Astrocyte of the cerebellum (primary cell): ENCODE measurements around the gene MON1A.

Experiments
- DNase-seq: peaks from one replicate; pipeline ENCODE4 v3.0.0-alpha.2; 2011; ENCODE audit warnings: low read depth
- H3K4me3 ChIP-seq: 2 replicates; pipeline ENCODE4 v1.5.1; 2011; ENCODE audit warnings: mild to moderate bottlenecking, low read depth, low read length, moderate library complexity
- CTCF ChIP-seq: IDR thresholded peaks from 2 replicates; pipeline ENCODE4 v1.5.1; 2012; ENCODE audit warnings: low read length, low read depth, moderate library complexity, mild to moderate bottlenecking; ENCODE audit errors: missing control alignments
- in situ Hi-C: cut with HindIII; loops from 2 replicates; pipeline ENCODE4 v1.10.0; 2017; ENCODE audit warnings: low sequenced_read_pairs

Gene MON1A

DNA sequence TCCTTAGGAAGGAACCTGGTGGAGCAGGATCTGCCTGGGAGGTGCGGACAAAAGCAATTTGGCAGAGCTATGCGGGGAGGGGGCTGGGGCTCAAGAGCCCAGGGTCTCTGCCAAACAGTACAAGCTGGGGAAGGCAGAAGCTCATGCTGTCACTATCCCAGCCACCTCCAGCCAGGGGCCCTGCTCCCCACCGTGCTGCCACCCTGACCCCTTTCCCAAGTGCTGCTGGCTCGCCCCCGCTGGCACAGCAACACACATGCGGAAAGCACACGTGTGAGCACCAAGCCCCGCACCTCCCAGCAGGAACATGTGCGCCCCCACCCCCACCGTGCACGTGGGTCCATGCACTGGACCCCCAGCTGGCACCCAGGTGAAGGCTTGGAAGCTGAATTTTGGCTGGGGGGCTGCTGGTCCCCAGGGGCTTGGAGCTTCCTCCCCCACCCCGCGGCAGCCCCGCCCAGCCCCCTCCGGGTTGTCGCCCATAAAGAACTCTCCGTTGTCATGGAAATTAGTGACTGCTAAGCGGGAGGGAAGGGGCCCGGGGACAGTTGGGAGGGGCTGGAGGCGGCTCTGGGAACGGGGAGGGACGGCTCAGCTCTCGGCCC lies 60.6 kb downstream of the MON1A start:
- H3K4me3 ChIP-seq: peak overlapping the region; percentile 28
- DNase-seq: no peak
- no peak for TF ChIP-seq CTCF
- in situ Hi-C loops: loop anchor here (5.0 to 25.0 kb wide), 3 partner anchors 98 to 193 kb away; no protein-coding TSS in a partner anchor

DNA sequence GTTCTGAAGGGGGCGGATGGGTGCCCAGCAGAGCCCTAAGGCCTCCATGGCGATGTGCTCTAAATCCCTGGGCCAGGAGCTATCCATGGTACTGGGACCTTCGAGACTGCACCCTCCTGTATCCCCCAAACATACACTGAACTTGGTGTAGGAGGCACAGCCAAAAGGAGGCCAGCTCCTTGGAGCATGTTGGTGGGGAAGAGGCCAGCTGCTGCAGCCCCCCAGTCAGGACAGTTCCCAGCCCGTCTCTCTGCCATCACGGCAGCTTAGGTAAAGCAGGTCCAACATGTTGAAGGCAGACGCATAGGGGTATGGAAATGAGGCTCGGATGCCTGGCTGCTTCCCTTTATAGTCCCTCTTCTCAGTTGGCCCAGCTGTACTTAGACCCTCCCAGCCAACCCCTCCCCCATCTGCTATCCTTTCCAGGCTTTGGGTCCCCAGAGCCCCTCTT lies 61.7 kb downstream of the MON1A start:
- in situ Hi-C loops: loop anchor here (5.0 to 25.0 kb wide), 3 partner anchors 99 to 194 kb away; no protein-coding TSS in a partner anchor
- H3K4me3 ChIP-seq: no peak overlapping the region
- DNase-seq: peak; percentile 18
- TF ChIP-seq CTCF: no peak

- no peak overlapping the region for H3K4me3 ChIP-seq
- in situ Hi-C loops: loop anchor here (5.0 to 25.0 kb wide), 3 partner anchors 100 to 195 kb away; no protein-coding TSS in a partner anchor
- no peak for DNase-seq
- TF ChIP-seq CTCF: no peak
Measured at GRCh38 chr3:49867400-49867799, 62.2 kb downstream of the MON1A start.

DNA sequence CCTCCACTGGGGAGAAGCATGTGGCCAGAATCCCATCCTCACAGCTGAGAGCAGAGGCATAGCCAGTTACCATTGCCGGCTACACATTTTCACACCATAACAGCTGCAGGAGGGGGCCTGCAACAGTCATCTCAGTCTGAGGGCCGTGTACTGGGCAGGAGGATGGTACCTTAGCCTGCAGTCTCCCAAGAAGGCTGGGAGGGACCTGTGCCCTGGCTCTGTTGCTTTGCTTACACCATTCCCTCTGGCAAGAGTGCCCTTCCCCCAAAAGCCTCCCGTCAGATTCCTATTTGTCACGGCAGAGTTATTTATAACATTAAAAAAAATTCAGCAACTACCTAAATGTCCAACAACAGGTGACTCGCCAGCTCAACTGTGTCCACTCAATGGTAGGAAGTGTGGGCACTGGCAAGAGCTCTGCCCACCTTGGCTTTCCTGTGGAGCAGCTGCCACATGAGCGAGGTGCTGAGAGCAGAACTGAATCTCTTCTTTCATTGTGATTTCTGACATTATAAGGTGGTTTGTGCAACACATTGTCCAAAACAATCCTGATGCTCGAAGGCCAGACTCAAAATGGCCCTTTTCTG lies 64.3 kb downstream of the MON1A start:
- in situ Hi-C loops: loop anchor here (5.0 to 25.0 kb wide), 3 partner anchors 102 to 197 kb away; no protein-coding TSS in a partner anchor
- DNase-seq: no peak
- no peak for TF ChIP-seq CTCF
- H3K4me3 ChIP-seq: no peak overlapping the region

DNA sequence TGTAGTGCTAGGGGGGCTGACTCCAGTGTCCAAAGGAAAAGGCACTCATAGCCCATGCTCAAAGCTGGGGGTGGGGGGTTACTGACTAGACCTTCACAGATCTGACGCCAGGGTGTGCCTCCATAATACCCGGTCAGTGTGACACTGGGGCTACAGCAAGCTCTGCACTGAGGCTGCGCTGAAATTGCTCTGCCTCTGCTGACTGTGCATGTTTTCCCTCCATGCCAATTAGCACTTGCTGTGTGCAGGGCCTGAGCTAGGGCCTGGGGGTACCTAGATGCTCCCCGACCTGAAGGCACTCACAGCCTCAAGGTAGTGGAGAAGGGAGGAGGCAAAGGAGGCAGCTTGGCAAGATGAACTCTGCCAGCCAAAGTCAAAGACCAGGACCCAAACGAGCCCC lies 65.1 kb downstream of the MON1A start:
- no peak for TF ChIP-seq CTCF
- in situ Hi-C loops: loop anchor here (25.0 kb wide), 2 partner anchors 127 to 198 kb away; no protein-coding TSS in a partner anchor
- H3K4me3 ChIP-seq: no peak overlapping the region
- DNase-seq: no peak

- H3K4me3 ChIP-seq: no peak overlapping the region
- DNase-seq: no peak
- TF ChIP-seq CTCF: no peak
- in situ Hi-C loops: loop anchor here (25.0 kb wide), 2 partner anchors 122 to 203 kb away; no protein-coding TSS in a partner anchor
Measured at GRCh38 chr3:49859576-49860305, 69.9 kb downstream of the MON1A start.
